LoVo (cell line): ENCODE results near the gene ADAMTS16.

Experiments
- DNase-seq: peaks from one replicate; pipeline ENCODE4 v3.0.0-alpha.2; 2016; ENCODE audit warnings: low spot score

The ADAMTS16 gene

GRCh38 chr5:5183189-5183699 is 43.1 kb downstream of the ADAMTS16 start:
- DNase-seq, result no peak

- no peak for DNase-seq
Observed at GRCh38 chr5:5183933-5184332, 43.8 kb downstream of the ADAMTS16 start.

- no peak for DNase-seq
Observed at GRCh38 chr5:5188376-5189050, 48.4 kb downstream of the ADAMTS16 start.

GRCh38 chr5:5189051-5189430 is 48.9 kb downstream of the ADAMTS16 start:
- DNase-seq, result no peak

- no peak for DNase-seq
Observed at GRCh38 chr5:5191906-5192305, 51.8 kb downstream of the ADAMTS16 start.

- DNase-seq, result no peak
Observed at GRCh38 chr5:5192681-5193080, 52.6 kb downstream of the ADAMTS16 start.

GRCh38 chr5:5195128-5195918 is 55.2 kb downstream of the ADAMTS16 start:
- DNase-seq, result no peak

GRCh38 chr5:5198135-5198534 is 58.0 kb downstream of the ADAMTS16 start:
- no peak for DNase-seq

- no peak for DNase-seq
Observed at GRCh38 chr5:5198815-5199214, 58.7 kb downstream of the ADAMTS16 start.

- DNase-seq, result no peak
Observed at GRCh38 chr5:5199495-5199894, 59.4 kb downstream of the ADAMTS16 start.

GRCh38 chr5:5200133-5200532 is 60.0 kb downstream of the ADAMTS16 start:
- DNase-seq, result no peak

GRCh38 chr5:5202321-5202720 is 62.2 kb downstream of the ADAMTS16 start:
- DNase-seq, result no peak

- DNase-seq, result no peak
Observed at GRCh38 chr5:5203451-5203850, 63.3 kb downstream of the ADAMTS16 start.

- no peak for DNase-seq
Observed at GRCh38 chr5:5207828-5208227, 67.7 kb downstream of the ADAMTS16 start.

GRCh38 chr5:5209089-5209488 is 69.0 kb downstream of the ADAMTS16 start:
- DNase-seq, result no peak

GRCh38 chr5:5209510-5210286 is 69.6 kb downstream of the ADAMTS16 start:
- no peak for DNase-seq

GRCh38 chr5:5217371-5217770 is 77.2 kb downstream of the ADAMTS16 start:
- DNase-seq, result no peak

GRCh38 chr5:5218396-5218795 is 78.3 kb downstream of the ADAMTS16 start:
- DNase-seq, result no peak

- DNase-seq, result no peak
Observed at GRCh38 chr5:5219541-5219940, 79.4 kb downstream of the ADAMTS16 start.

GRCh38 chr5:5220901-5221631 is 80.9 kb downstream of the ADAMTS16 start:
- DNase-seq, result no peak

- no peak for DNase-seq
Observed at GRCh38 chr5:5221724-5222123, 81.6 kb downstream of the ADAMTS16 start.

- DNase-seq, result no peak
Observed at GRCh38 chr5:5231576-5231975, 91.4 kb downstream of the ADAMTS16 start.
